ENCODE results near the gene SCUBE2.
"Not testable (repeated sequence)": the region's sequence is repeated elsewhere in the genome, so short reads cannot be mapped to it uniquely, and the experiment has no call there.

Gene SCUBE2

DNA sequence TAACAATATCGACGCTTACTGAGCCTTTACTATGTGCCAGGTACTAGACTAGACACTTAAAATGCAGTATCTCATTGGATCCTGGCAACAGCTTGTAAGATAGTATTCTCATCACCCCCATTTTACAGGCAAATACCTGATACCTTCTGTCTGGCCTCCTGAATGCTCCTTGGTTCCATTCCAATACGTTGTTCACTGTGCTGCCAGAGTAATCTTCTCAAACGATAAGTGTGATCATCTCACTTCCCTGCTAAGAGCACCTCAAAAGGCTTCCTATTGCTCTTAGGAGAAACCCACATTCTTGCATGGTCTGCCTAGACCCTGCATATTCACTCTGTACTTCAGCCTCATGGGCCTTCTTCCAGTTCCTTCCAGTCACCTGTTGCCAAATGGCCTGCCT lies 86.3 kb downstream of the SCUBE2 start:
- Histone ChIP-seq H3K4me3 (ENCODE audit: low read length) (no peak overlapping the region), H3K27ac (ENCODE audit: low read depth, low read length) (no peak overlapping the region), H3K27me3 (ENCODE audit: control insufficient read depth, insufficient read depth, low read length) (peaks cover 8% of the 10 kb centered on the region), H3K4me1 (ENCODE audit: control insufficient read depth, insufficient read depth, low read length) (no peaks in the 10 kb centered on the region), H3K9ac (ENCODE audit: low read length) (no peak overlapping the region), H3K36me3 (ENCODE audit: control insufficient read depth, insufficient read depth, low read length) (no peaks in the 10 kb centered on the region)

DNA sequence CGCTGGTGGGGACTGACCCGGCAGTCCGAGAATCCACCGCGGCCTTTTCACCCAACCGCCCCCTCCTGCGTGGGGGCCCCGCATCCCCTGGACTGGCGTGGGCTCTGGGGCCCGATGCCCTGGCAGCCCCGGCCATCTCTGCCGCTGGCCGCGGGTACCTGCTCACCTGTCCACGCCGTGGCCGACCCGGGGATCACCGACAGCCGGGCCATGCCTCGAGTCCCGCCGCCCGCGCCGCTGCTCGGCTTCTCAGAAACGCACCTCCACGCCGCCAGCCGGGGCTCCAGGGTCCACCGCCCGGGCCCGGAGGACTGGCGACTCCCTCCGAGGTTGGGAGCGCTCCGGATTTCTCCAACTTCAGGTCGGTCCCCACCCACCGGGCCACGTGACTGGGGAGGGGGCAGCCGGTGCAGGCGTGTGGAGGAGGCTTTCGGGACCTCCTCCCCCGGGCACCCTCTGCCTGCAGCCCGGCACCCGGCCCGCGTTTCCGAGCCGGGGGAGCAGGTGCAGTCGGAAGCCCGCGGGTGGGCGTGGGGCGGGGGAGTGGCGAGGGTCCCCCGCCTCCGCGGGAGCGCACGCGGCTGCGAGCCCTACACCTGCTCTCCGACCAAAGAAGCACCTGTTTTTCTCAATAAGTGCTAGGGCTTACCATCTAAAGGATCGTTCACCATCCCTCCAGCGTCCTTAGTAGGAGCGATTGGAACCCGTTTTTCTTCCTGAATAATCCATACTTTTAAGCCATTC lies 87.0 kb downstream of the SCUBE2 start:
- no peak overlapping the region for H3K27ac ChIP-seq (ENCODE audit: low read depth, low read length)
- H3K27me3 ChIP-seq (ENCODE audit: control insufficient read depth, insufficient read depth, low read length) = peaks cover 8% of the 10 kb centered on the region
- H3K4me3 ChIP-seq (ENCODE audit: low read length) = peak overlapping the region; percentile 58
- H3K36me3 ChIP-seq (ENCODE audit: control insufficient read depth, insufficient read depth, low read length) = no peaks in the 10 kb centered on the region
- no peak overlapping the region for H3K9ac ChIP-seq (ENCODE audit: low read length)
- no peaks in the 10 kb centered on the region for H3K4me1 ChIP-seq (ENCODE audit: control insufficient read depth, insufficient read depth, low read length)

DNA sequence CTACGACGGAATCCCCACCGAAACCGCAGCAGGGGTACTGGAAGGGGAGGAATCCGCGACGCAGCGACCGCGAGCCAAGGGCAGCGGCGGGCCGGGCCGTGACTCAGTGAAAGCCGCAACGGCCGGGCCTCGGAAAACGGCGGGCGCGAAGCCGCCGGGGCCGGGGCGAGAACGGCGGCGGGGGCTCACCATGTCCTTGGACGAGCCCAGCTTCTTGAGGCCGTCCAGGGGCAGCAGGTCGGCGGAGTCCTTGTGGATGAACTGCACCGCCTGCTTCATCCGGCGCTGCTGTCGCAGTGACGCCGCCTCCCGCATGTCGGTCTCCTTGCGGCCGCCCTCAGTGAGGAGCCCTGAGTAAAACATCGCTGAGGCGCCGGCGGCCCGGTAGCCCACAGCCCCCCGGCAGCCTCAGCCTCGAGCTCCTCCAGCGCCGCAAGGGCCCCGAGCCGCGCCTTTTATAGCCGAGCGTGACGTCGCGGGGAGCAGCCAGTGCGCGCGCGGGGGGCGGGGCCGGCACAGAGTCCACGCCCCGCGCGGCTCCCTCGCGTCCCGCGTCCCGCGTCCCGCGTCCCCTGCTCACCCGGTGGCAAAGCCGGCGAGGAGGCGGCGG lies 87.7 kb downstream of the SCUBE2 start, which contains the start of gene NRIP3:
Gene NRIP3, minus strand, starts transcription at position 429 of the 610 bp plus-strand sequence. Its CDS starts 66 bp downstream, at position 363.
- no peak within 1 kb of the TSS for H3K9ac ChIP-seq (ENCODE audit: low read length)

DNA sequence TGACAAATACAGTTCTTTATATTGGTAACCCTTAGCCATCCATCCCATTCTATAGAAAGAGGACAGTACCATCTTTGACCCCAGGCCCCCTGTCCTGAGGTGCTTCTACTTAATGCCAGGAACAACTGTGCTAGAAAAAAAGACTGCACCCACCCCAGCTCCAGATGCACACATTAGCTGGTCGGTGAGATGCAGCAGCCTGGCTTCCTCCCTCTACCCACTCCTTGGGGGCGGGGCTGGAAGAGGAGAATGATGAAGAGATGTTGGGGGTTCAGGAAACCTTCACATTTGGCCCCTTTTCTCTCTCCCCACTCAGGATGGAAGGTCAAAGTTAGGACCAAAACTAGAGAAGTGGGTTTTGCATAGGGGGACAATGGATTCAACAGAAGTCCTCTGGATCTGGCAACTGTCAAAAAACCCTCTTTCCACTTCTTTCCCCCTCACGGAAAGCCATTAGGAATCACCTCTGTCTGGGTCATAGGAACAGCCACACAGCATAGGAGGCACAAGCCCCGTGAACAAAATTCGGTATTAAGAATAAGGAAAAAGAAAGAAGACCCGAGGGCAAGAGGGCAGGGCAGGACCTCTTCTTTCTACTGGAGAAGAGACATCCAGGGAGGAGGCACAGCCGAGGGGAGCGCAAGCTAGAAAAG lies 88.4 kb downstream of the SCUBE2 start:
- no peak overlapping the region for H3K9ac ChIP-seq (ENCODE audit: low read length)
- H3K27me3 ChIP-seq (ENCODE audit: control insufficient read depth, insufficient read depth, low read length) = peaks cover 11% of the 10 kb centered on the region
- no peaks in the 10 kb centered on the region for H3K4me1 ChIP-seq (ENCODE audit: control insufficient read depth, insufficient read depth, low read length)
- H3K27ac ChIP-seq (ENCODE audit: low read depth, low read length) = no peak overlapping the region
- H3K4me3 ChIP-seq (ENCODE audit: low read length) = peak overlapping the region; percentile 58
- no peaks in the 10 kb centered on the region for H3K36me3 ChIP-seq (ENCODE audit: control insufficient read depth, insufficient read depth, low read length)

More for the DNA sequence above, 87.7 kb downstream of the SCUBE2 start, which contains the start of gene NRIP3:
- peaks cover 11% of the 10 kb centered on the region for H3K27me3 ChIP-seq (ENCODE audit: control insufficient read depth, insufficient read depth, low read length)
- no peaks in the 10 kb centered on the region for H3K36me3 ChIP-seq (ENCODE audit: control insufficient read depth, insufficient read depth, low read length)
- peak within 1 kb of the TSS; percentile 58 for H3K4me3 ChIP-seq (ENCODE audit: low read length)
- no peak within 1 kb of the TSS for H3K27ac ChIP-seq (ENCODE audit: low read depth, low read length)
- no peaks in the 10 kb centered on the region for H3K4me1 ChIP-seq (ENCODE audit: control insufficient read depth, insufficient read depth, low read length)

DNA sequence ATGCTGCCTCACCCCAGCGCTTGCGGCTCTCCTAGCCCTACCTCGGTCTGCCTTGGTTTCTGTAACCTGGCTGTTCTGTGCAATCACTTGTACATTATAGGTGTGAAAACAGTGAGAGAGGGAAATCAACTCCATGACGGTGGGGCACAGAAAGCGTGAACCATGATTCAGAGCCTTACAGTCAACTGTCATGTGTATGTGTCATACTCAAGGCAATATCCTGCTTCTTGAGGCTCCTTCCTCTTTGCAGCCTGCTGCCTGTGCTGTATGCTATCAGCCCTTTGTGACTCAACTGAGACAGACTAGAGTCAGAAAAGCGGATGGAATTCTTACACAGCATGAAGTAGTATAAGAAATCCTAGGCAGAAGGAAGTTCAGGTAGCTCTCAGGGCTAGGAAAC lies 89.7 kb downstream of the SCUBE2 start:
- Histone ChIP-seq H3K27ac (ENCODE audit: low read depth, low read length) (no peak overlapping the region), H3K4me3 (ENCODE audit: low read length) (no peak overlapping the region)

DNA sequence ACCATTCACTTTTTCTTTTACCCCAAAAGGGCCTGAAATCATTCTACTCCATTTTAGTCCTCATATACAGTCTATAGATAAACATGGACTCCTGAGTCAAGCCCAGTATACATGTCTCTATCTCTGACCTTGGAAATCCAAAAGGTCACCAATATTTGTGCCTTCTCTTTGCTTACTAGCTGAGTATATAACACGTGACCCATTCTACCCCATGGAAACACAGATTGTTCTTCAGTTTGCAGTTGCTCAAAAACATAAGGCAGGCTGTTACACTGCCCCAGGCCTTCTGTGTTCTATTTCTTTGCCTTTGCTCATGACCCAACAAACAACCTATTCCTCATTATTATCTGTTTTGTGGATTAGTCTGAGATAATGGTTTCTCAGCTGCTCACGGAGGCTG lies 93.4 kb downstream of the SCUBE2 start:
- no peak overlapping the region for H3K27ac ChIP-seq (ENCODE audit: low read depth, low read length)
- H3K4me3 ChIP-seq (ENCODE audit: low read length) = no peak overlapping the region
- no peaks in the 10 kb centered on the region for H3K36me3 ChIP-seq (ENCODE audit: control insufficient read depth, insufficient read depth, low read length)
- peaks cover 7% of the 10 kb centered on the region for H3K27me3 ChIP-seq (ENCODE audit: control insufficient read depth, insufficient read depth, low read length)
- H3K9ac ChIP-seq (ENCODE audit: low read length) = no peak overlapping the region
- H3K4me1 ChIP-seq (ENCODE audit: control insufficient read depth, insufficient read depth, low read length) = no peaks in the 10 kb centered on the region

More for the DNA sequence above, 89.7 kb downstream of the SCUBE2 start:
- no peaks in the 10 kb centered on the region for H3K36me3 ChIP-seq (ENCODE audit: control insufficient read depth, insufficient read depth, low read length)
- H3K4me1 ChIP-seq (ENCODE audit: control insufficient read depth, insufficient read depth, low read length) = no peaks in the 10 kb centered on the region
- peaks cover 11% of the 10 kb centered on the region for H3K27me3 ChIP-seq (ENCODE audit: control insufficient read depth, insufficient read depth, low read length)
- no peak overlapping the region for H3K9ac ChIP-seq (ENCODE audit: low read length)

DNA sequence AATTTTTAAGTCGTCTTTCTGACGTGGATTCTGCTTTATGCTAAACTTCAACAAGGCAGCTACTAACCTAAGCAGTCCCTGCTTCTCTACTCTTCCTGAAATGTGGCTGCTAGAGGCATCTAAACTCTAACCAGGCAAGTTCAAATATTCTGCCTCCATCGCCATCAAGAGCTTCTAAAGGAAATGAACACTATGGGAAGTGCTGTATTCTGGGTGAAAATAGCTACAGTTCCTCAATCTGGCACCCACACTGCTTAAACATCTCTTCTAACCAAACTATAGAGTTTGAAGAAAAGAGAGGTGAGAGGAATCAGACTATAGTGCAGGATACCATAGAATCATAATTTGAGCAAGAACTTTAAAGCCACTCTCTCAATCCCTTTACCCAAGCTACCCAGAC lies 93.9 kb downstream of the SCUBE2 start:
- H3K36me3 ChIP-seq (ENCODE audit: control insufficient read depth, insufficient read depth, low read length) = no peaks in the 10 kb centered on the region
- peaks cover 5% of the 10 kb centered on the region for H3K27me3 ChIP-seq (ENCODE audit: control insufficient read depth, insufficient read depth, low read length)
- H3K27ac ChIP-seq (ENCODE audit: low read depth, low read length) = no peak overlapping the region
- no peak overlapping the region for H3K9ac ChIP-seq (ENCODE audit: low read length)
- H3K4me1 ChIP-seq (ENCODE audit: control insufficient read depth, insufficient read depth, low read length) = no peaks in the 10 kb centered on the region
- H3K4me3 ChIP-seq (ENCODE audit: low read length) = no peak overlapping the region

DNA sequence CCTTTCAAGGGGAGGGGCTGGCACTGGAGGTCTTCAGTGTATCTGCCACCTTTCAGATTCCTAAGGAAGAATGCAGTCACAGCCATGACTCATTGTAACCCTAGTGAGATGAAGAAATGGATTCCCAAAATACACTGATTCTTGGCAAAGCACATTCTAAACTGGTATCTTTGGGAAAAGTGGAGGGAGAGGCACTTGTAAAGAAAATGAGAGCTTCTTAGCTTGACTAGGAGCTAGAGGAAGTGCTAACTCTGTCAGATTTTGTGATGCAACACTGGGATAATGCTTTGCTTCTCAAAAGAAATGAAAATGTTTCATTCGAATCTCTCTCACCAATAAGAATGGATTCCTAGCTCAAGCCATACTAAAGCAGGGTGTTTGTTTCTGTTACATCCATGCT lies 101.9 kb downstream of the SCUBE2 start:
- Histone ChIP-seq H3K27me3 (ENCODE audit: control insufficient read depth, insufficient read depth, low read length) (no peaks in the 10 kb centered on the region), H3K9ac (ENCODE audit: low read length) (no peak overlapping the region), H3K36me3 (ENCODE audit: control insufficient read depth, insufficient read depth, low read length) (no peaks in the 10 kb centered on the region), H3K4me1 (ENCODE audit: control insufficient read depth, insufficient read depth, low read length) (no peaks in the 10 kb centered on the region), H3K27ac (ENCODE audit: low read depth, low read length) (no peak overlapping the region), H3K4me3 (ENCODE audit: low read length) (no peak overlapping the region)

DNA sequence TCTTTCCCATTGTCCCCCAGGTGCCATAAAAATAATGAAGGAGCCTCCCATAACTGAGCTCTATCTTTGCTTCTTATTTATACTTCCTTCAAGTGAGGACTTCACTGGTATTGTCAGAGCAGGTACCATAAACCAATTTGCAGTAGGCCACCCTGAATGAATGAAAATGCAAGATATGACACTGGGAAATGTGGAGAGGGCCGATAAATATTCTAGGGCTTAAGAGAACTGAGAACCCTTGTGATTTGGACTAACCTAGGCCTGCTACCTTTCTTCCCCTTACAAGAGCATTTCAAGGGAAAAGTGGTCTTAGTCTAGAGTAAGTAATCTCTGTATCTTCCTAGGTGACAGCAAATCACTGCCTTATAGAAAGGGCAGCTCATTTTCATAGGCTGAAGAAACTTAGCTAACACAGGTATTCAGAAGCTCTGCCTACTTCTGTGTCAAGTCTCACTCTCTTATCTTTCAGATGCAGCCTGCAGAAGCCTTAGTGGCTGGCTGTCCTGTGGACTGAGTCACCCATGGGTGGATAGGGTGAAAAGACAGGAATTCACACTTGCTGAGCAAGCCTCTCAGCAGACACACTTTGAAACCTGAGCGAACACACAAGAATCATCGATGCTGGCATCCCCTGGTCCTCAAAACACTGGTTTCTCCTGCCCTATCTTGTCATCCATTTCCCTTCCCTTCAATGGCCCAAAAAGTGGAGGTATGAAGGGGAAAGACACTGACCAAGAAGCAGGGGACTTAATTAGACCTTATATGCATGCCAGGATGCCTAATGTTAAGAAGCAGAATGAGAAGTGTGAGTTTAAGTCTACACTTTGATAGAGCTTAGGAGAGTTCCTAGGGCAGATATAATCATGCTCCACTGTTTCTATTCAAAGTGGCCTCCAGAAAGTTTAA lies 102.8 kb downstream of the SCUBE2 start:
- H3K9ac ChIP-seq (ENCODE audit: low read length) = no peak overlapping the region
- no peaks in the 10 kb centered on the region for H3K36me3 ChIP-seq (ENCODE audit: control insufficient read depth, insufficient read depth, low read length)
- H3K4me3 ChIP-seq (ENCODE audit: low read length) = no peak overlapping the region
- no peaks in the 10 kb centered on the region for H3K4me1 ChIP-seq (ENCODE audit: control insufficient read depth, insufficient read depth, low read length)
- no peaks in the 10 kb centered on the region for H3K27me3 ChIP-seq (ENCODE audit: control insufficient read depth, insufficient read depth, low read length)
- no peak overlapping the region for H3K27ac ChIP-seq (ENCODE audit: low read depth, low read length)

DNA sequence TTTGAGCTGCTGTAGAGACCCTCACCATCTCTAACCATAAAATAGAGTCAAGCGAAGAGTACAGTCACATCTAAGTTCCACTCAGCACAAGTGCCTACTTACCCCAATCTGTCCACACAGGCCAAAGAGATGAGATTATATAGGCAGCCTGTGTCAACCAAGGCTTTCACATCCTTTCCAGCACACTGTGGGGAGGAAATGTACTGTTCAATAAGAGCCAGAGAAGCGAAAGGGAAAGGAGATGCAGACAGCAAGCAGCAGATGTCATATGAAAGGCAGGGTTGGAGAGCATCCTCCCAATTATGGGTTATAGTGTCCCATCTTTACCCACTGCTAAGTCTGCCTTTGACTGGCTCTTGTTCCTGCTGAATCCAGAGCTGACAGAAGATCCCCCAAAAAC lies 104.0 kb downstream of the SCUBE2 start:
- H3K27me3 ChIP-seq (ENCODE audit: control insufficient read depth, insufficient read depth, low read length) = no peaks in the 10 kb centered on the region
- H3K27ac ChIP-seq (ENCODE audit: low read depth, low read length) = no peak overlapping the region
- no peaks in the 10 kb centered on the region for H3K4me1 ChIP-seq (ENCODE audit: control insufficient read depth, insufficient read depth, low read length)
- H3K4me3 ChIP-seq (ENCODE audit: low read length) = no peak overlapping the region
- H3K36me3 ChIP-seq (ENCODE audit: control insufficient read depth, insufficient read depth, low read length) = no peaks in the 10 kb centered on the region
- no peak overlapping the region for H3K9ac ChIP-seq (ENCODE audit: low read length)

DNA sequence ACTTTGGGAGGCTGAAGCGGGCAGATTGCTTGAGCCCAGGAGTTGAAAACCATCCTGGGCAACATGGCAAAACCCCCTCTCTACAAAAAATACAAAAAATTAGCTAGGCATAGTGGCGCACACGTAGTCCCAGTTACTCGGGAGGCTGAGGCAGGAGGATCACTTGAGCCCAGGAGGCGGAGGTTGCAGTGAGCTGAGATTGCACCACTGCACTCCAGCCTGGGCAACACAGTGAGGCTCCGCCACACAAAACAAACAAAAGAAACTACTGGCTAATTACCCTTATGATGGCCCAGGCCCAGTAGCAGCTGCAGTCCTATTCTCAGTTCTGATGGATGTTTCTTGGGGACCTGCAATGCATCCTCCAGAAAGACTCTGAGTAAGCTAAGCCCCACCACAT lies 104.6 kb downstream of the SCUBE2 start:
- not testable (repeated sequence) for H3K4me1 ChIP-seq (ENCODE audit: control insufficient read depth, insufficient read depth, low read length); H3K27me3 ChIP-seq (ENCODE audit: control insufficient read depth, insufficient read depth, low read length); H3K4me3 ChIP-seq (ENCODE audit: low read length); H3K27ac ChIP-seq (ENCODE audit: low read depth, low read length); H3K9ac ChIP-seq (ENCODE audit: low read length); H3K36me3 ChIP-seq (ENCODE audit: control insufficient read depth, insufficient read depth, low read length)

DNA sequence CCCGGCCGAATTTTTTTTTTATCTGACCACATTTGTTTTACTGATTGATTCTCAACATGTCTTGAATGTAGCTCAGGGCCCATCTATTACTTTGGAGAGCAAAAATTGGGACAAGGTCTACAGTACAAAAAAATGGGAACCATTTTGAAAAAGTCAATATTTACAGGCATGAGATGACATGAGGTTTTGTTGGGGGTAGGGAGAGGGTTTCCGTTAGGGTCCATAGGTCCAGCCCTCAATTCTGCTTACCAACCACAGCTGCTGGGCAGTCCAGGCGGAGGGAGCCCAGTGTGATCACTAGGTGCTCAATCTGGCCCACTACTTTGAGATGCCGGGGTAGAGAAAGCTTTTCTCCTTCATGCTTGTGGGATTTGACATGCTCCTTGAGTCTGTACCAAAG lies 105.9 kb downstream of the SCUBE2 start:
- Histone ChIP-seq H3K27ac (ENCODE audit: low read depth, low read length) (no peak overlapping the region), H3K36me3 (ENCODE audit: control insufficient read depth, insufficient read depth, low read length) (no peaks in the 10 kb centered on the region), H3K4me3 (ENCODE audit: low read length) (no peak overlapping the region), H3K4me1 (ENCODE audit: control insufficient read depth, insufficient read depth, low read length) (no peaks in the 10 kb centered on the region), H3K9ac (ENCODE audit: low read length) (no peak overlapping the region), H3K27me3 (ENCODE audit: control insufficient read depth, insufficient read depth, low read length) (no peaks in the 10 kb centered on the region)

Data from rectal smooth muscle tissue (tissue), 1 donor.